ENCODE results near the gene BEX3.

The BEX3 gene

DNA sequence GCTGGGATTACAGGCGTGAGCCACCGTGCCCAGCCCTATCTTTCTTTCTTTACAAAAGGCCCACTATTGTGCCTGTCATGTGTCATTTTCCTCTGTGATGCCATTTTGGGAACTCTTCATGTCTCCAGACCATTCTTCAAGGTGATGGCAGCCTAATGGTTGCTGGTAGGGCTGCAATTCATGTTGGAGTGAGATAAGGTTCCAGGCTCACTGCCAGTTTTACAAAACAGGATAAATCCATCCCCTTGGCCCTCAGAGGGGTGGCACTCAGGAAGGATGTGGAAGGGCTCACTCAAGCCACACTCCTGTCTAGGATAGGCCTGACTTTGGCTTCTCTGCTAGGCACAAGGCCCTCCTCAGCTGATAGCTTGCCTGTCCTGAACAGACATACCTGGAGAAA, 16.2 kb upstream of the BEX3 start:
- no peak overlapping the region for H3K27ac ChIP-seq (replicated peaks)

DNA sequence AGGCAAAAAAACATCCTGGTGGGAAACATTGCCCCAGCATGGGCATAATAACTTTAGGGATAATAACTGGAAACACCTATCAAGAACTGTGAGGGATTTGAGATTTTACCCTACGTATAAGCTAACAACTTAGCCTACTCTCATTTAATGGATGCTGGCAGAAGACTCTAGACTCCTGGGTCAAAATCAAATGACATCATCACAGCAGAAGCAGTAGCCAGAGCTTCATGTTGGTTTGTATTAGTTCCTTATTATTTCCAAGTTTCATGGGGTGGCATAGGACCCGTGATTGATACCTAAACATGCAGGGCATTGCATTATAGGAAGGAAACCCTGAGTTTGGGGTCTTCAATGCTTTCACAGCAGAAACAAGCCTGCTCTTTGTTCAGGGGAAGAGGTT, 15.4 kb upstream of the BEX3 start:
- Histone ChIP-seq H3K4me3 (replicated peaks; ENCODE audit: insufficient read depth, low read length) (no peak overlapping the region), H3K27me3 (ENCODE audit: insufficient read depth, poor library complexity, severe bottlenecking) (peaks cover 8% of the 10 kb centered on the region)
- DNase-seq (ENCODE audit: low read depth in 1 of 2, low spot score in 1 of 2): no peak

More for the DNA sequence above, 16.2 kb upstream of the BEX3 start:
- peaks cover 10% of the 10 kb centered on the region for H3K27me3 ChIP-seq (ENCODE audit: insufficient read depth, poor library complexity, severe bottlenecking)
- no peak for DNase-seq (ENCODE audit: low read depth in 1 of 2, low spot score in 1 of 2)
- TF ChIP-seq SPI1 (IDR thresholded peaks at IDR 0.05; ENCODE audit: borderline replicate concordance, low read depth): no peak
- TF ChIP-seq REST (IDR thresholded peaks at IDR 0.05; ENCODE audit: insufficient replicate concordance, low read depth): no peak
- TF ChIP-seq, protein P1, sequence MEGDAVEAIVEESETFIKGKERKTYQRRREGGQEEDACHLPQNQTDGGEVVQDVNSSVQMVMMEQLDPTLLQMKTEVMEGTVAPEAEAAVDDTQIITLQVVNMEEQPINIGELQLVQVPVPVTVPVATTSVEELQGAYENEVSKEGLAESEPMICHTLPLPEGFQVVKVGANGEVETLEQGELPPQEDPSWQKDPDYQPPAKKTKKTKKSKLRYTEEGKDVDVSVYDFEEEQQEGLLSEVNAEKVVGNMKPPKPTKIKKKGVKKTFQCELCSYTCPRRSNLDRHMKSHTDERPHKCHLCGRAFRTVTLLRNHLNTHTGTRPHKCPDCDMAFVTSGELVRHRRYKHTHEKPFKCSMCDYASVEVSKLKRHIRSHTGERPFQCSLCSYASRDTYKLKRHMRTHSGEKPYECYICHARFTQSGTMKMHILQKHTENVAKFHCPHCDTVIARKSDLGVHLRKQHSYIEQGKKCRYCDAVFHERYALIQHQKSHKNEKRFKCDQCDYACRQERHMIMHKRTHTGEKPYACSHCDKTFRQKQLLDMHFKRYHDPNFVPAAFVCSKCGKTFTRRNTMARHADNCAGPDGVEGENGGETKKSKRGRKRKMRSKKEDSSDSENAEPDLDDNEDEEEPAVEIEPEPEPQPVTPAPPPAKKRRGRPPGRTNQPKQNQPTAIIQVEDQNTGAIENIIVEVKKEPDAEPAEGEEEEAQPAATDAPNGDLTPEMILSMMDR (IDR thresholded peaks at IDR 0.05; ENCODE audit: insufficient read depth, low read length): no peak
- TF ChIP-seq POLR2AphosphoS5 (IDR thresholded peaks at IDR 0.05; ENCODE audit: low read depth): no peak
- TF ChIP-seq GABPA (IDR thresholded peaks at IDR 0.05; ENCODE audit: low read depth): no peak
- H3K4me3 ChIP-seq (replicated peaks; ENCODE audit: insufficient read depth, low read length): no peak overlapping the region

DNA sequence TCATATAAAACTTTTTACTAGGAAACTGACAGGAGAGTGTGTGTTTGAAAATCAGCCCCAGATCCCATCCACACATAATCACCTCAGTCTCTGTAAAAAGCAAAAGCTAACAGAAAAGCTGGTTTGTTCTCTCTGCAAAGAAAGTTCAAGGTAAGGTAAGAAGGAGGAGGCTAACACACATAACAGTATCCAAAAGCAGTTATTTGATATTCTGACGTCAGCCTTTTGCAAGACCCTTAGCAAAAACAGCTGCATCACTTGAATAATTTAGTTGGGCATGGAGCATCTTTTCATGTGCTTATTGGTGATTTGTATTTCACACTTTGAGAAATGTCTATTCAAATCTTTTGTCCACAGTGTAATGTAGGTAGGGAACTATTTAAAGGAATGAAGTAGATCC, 14.5 kb upstream of the BEX3 start:
- H3K4me3 ChIP-seq (replicated peaks; ENCODE audit: insufficient read depth, low read length): no peak overlapping the region
- H3K27ac ChIP-seq (replicated peaks): no peak overlapping the region
- no peak for TF ChIP-seq SPI1 (IDR thresholded peaks at IDR 0.05; ENCODE audit: borderline replicate concordance, low read depth)
- TF ChIP-seq REST (IDR thresholded peaks at IDR 0.05; ENCODE audit: insufficient replicate concordance, low read depth): no peak
- TF ChIP-seq GABPA (IDR thresholded peaks at IDR 0.05; ENCODE audit: low read depth): no peak
- H3K27me3 ChIP-seq (ENCODE audit: insufficient read depth, poor library complexity, severe bottlenecking): peaks cover 8% of the 10 kb centered on the region
- no peak for DNase-seq (ENCODE audit: low read depth in 1 of 2, low spot score in 1 of 2)

More for the DNA sequence above, 15.4 kb upstream of the BEX3 start:
- no peak for TF ChIP-seq POLR2AphosphoS5 (IDR thresholded peaks at IDR 0.05; ENCODE audit: low read depth)
- TF ChIP-seq, protein P1 (IDR thresholded peaks at IDR 0.05; ENCODE audit: insufficient read depth, low read length): no peak
- no peak for TF ChIP-seq GABPA (IDR thresholded peaks at IDR 0.05; ENCODE audit: low read depth)
- no peak for TF ChIP-seq REST (IDR thresholded peaks at IDR 0.05; ENCODE audit: insufficient replicate concordance, low read depth)
- no peak for TF ChIP-seq SPI1 (IDR thresholded peaks at IDR 0.05; ENCODE audit: borderline replicate concordance, low read depth)
- no peak overlapping the region for H3K27ac ChIP-seq (replicated peaks)
